Caco-2 (cell line): ENCODE results near the gene MAP3K13. TPM values are rescaled to one million over a fixed set of nuclear protein-coding genes. Genes with fewer than 3 reads are reported as not detected.

ENCODE experiments used
- BruUV-seq: library from RNA; stranded (reverse); fragments of 400-500 nt; replicated peaks from 2 replicates; lab custom pipeline; 2021; lab: Mats Ljungman, UMichigan
- CTCF ChIA-PET: fragments of 300-600 bp; sonication (Branson Sonifier 250); formaldehyde crosslinking; loops from one replicate; lab custom pipeline; 2022; ENCODE audit warnings: antibody characterized with exemption; lab: Charles Lee
- POLR2A ChIA-PET: fragments of 300-600 bp; sonication (Branson Sonifier 250); formaldehyde crosslinking; loops from one replicate; lab custom pipeline; 2022; ENCODE audit warnings: antibody characterized with exemption; lab: Charles Lee
- DNase-seq, 2 experiments: peaks; one replicate each; pipeline versions ENCODE4 v3.0.0 to v3.0.0-alpha.2; 2020 to 2022
- H3K27me3 ChIP-seq: replicated peaks from 2 replicates; pipeline ENCODE4 v1.6.0; 2011; ENCODE audit warnings: low read length; ENCODE audit not compliant: control insufficient read depth, insufficient read depth
- H3K36me3 ChIP-seq: 2 replicates; pipeline ENCODE4 v1.5.1; 2011; ENCODE audit warnings: low read length; ENCODE audit not compliant: control insufficient read depth, insufficient read depth
- H3K4me1 ChIP-seq: fragments of 250-450 bp; sonication (Bioruptor Pico); 2 replicates; pipeline ENCODE4 v1.5.1; 2020; ENCODE audit warnings: mild to moderate bottlenecking
- H3K4me3 ChIP-seq: 2 replicates; pipeline ENCODE4 v1.5.1; 2011; ENCODE audit warnings: low read depth, mild to moderate bottlenecking, control low read depth, low read length
- H3K9me3 ChIP-seq: fragments of 250-450 bp; sonication (Bioruptor Pico); 2 replicates; pipeline ENCODE4 v1.5.1; 2020; ENCODE audit warnings: mild to moderate bottlenecking, moderate library complexity
- H3K27ac Mint-ChIP-seq: one replicate; pipeline ENCODE4 v1.8.0; 2022; ENCODE audit warnings: mixed read lengths; ENCODE audit not compliant: unreplicated experiment
- H3K27me3 Mint-ChIP-seq: one replicate; pipeline ENCODE4 v1.8.0; 2022; ENCODE audit warnings: mixed read lengths; ENCODE audit not compliant: insufficient read depth, unreplicated experiment
- H3K36me3 Mint-ChIP-seq: one replicate; pipeline ENCODE4 v1.8.0; 2022; ENCODE audit warnings: mild to moderate bottlenecking, mixed read lengths; ENCODE audit not compliant: insufficient read depth, unreplicated experiment
- H3K4me1 Mint-ChIP-seq: one replicate; pipeline ENCODE4 v1.8.0; 2022; ENCODE audit warnings: low read depth, mixed read lengths; ENCODE audit not compliant: unreplicated experiment
- H3K4me3 Mint-ChIP-seq: one replicate; pipeline ENCODE4 v1.8.0; 2022; ENCODE audit warnings: mild to moderate bottlenecking, moderate library complexity, mixed read lengths; ENCODE audit not compliant: unreplicated experiment
- H3K9me3 Mint-ChIP-seq: one replicate; pipeline ENCODE4 v1.8.0; 2022; ENCODE audit warnings: mixed read lengths; ENCODE audit not compliant: unreplicated experiment
- intact Hi-C: fragments of 100-400 bp; cut with micrococcal nuclease; formaldehyde crosslinking; loops from one replicate; pipeline ENCODE4 v1.10.0; 2022; ENCODE audit not compliant: unreplicated experiment
- total RNA-seq: library from RNA; stranded (reverse); gene quantifications from 2 replicates; pipeline ENCODE4 v1.2.3, GENCODE V29; 2022
- TF ChIP-seq, protein P1 (sequence below), 2 experiments: fragments of 200-600 bp in 1 of 2; IDR thresholded peaks; 1 replicate in 1 of 2; 2 replicates in 1 of 2; pipeline versions ENCODE4 v1.5.1 to v1.8.0; 2011 to 2022; ENCODE audit warnings: antibody characterized with exemption in 1 of 2, control low read depth in 1 of 2, inconsistent platforms in 1 of 2, low read depth in 1 of 2, low read length in 1 of 2, mild to moderate bottlenecking in 1 of 2, moderate library complexity in 1 of 2; ENCODE audit not compliant: insufficient read depth in 1 of 2, severe bottlenecking in 1 of 2, unreplicated experiment in 1 of 2

Gene MAP3K13
- total RNA-seq, 1 experiment from 2014 or later: 20.1 TPM

DNA sequence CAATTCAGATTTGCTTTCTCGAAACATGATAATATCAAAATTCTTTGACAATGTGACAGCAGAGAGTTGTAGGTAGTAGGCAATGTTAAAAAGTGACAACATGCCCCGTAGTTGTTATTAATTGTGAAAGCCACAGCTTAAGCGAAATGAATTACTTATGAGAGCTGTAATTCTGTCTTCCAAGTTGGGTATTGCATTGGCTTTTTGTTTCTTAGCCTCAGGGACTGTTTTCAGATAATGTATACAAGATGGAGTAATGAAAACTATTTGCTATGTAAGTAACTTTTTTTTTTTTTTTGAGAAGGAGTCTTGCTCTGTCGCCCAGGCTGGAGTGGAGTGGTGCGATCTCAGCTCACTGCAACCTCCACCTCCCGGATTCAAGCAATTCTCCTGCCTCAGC, 43.1 kb upstream of the MAP3K13 start:
- Mint-ChIP-seq H3K36me3 (no peaks in the 10 kb centered on the region), H3K4me3 (no peak overlapping the region), H3K27ac (no peak overlapping the region), H3K27me3 (no peaks in the 10 kb centered on the region), H3K4me1 (peaks cover 15% of the 10 kb centered on the region), H3K9me3 (no peaks in the 10 kb centered on the region)
- CTCF ChIA-PET: no interaction called here
- Histone ChIP-seq H3K27me3 (no peaks in the 10 kb centered on the region), H3K4me3 (no peak overlapping the region), H3K36me3 (no peaks in the 10 kb centered on the region), H3K9me3 (no peaks in the 10 kb centered on the region), H3K4me1 (peaks cover 27% of the 10 kb centered on the region)
- DNase-seq: no peak
- TF ChIP-seq, protein P1, sequence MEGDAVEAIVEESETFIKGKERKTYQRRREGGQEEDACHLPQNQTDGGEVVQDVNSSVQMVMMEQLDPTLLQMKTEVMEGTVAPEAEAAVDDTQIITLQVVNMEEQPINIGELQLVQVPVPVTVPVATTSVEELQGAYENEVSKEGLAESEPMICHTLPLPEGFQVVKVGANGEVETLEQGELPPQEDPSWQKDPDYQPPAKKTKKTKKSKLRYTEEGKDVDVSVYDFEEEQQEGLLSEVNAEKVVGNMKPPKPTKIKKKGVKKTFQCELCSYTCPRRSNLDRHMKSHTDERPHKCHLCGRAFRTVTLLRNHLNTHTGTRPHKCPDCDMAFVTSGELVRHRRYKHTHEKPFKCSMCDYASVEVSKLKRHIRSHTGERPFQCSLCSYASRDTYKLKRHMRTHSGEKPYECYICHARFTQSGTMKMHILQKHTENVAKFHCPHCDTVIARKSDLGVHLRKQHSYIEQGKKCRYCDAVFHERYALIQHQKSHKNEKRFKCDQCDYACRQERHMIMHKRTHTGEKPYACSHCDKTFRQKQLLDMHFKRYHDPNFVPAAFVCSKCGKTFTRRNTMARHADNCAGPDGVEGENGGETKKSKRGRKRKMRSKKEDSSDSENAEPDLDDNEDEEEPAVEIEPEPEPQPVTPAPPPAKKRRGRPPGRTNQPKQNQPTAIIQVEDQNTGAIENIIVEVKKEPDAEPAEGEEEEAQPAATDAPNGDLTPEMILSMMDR (IDR thresholded peaks at IDR 0.05; ENCODE audit: insufficient read depth in 1 of 2, low read depth in 1 of 2, low read length in 1 of 2, severe bottlenecking in 1 of 2, unreplicated experiment in 1 of 2): no peak
- intact Hi-C loops: no loop called here
- BruUV-seq: no TSS peak
- POLR2A ChIA-PET: no interaction called here

DNA sequence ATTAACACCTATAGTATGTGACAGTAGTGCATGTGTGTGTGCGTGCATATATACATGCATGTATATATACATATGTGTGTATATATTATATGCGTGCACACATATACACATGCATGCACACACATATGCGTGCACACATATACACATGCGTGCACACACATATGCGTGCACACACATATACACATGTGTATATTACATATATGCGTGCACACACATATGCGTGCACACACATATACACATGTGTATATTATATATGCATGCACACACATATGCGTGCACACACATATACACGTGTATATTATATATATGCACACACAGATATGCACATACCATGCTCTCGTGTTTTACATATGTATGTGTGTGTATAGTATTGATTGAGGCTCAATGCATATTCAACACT, 42.0 kb upstream of the MAP3K13 start:
- intact Hi-C loops: no loop called here
- H3K27ac Mint-ChIP-seq: no peak overlapping the region
- no peaks in the 10 kb centered on the region for H3K36me3 Mint-ChIP-seq
- H3K27me3 Mint-ChIP-seq: no peaks in the 10 kb centered on the region
- no peak overlapping the region for H3K4me3 Mint-ChIP-seq
- H3K27me3 ChIP-seq: no peaks in the 10 kb centered on the region
- no peak for DNase-seq
- ChIA-PET POLR2A (no interaction called here), CTCF (no interaction called here)
- H3K36me3 ChIP-seq: no peaks in the 10 kb centered on the region
- H3K4me1 Mint-ChIP-seq: peaks cover 15% of the 10 kb centered on the region
- no TSS peak for BruUV-seq
- H3K4me3 ChIP-seq: no peak overlapping the region
- no peaks in the 10 kb centered on the region for H3K9me3 Mint-ChIP-seq
- TF ChIP-seq, protein P1 (IDR thresholded peaks at IDR 0.05; ENCODE audit: insufficient read depth in 1 of 2, low read depth in 1 of 2, low read length in 1 of 2, severe bottlenecking in 1 of 2, unreplicated experiment in 1 of 2): no peak
- H3K9me3 ChIP-seq: no peaks in the 10 kb centered on the region
- peaks cover 27% of the 10 kb centered on the region for H3K4me1 ChIP-seq

DNA sequence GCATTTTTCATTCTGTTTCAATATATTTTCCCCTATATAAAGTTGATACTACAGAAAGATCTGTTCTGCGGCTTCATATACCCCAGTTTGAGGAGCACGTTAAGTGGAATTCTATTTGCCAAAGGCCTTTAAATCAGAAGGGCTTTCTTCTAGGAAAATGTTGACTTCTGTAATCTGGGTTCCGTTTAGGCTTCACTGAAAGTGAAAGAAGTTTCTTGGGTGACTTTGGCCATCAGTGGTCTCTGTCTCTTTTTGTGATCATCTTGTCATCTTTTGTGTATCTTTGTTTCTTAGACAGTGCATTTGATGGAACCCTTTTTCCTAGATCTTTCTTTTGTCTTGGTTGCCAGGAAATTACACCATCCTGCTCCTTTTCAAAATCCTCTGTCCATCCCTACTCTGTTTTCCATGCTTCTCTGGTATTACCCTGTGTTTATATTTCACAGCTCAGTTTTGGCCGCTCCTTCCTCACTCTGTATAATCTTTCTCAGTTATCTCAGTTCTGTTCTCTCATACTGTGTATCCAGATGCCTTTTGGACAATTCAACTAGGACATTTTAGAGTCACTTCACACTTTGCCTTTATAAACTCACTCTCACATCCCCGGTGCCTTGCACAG, 40.7 kb upstream of the MAP3K13 start:
- POLR2A ChIA-PET: no interaction called here

More for the DNA sequence above, 40.7 kb upstream of the MAP3K13 start:
- TF ChIP-seq, protein P1 (IDR thresholded peaks at IDR 0.05; ENCODE audit: insufficient read depth in 1 of 2, low read depth in 1 of 2, low read length in 1 of 2, severe bottlenecking in 1 of 2, unreplicated experiment in 1 of 2): no peak
- no peak overlapping the region for H3K4me3 ChIP-seq
- no peak for DNase-seq
- Mint-ChIP-seq H3K9me3 (no peaks in the 10 kb centered on the region), H3K27me3 (no peaks in the 10 kb centered on the region), H3K27ac (no peak overlapping the region), H3K4me3 (no peak overlapping the region), H3K36me3 (no peaks in the 10 kb centered on the region), H3K4me1 (peaks cover 9% of the 10 kb centered on the region)
- intact Hi-C loops: no loop called here
- peaks cover 21% of the 10 kb centered on the region for H3K4me1 ChIP-seq
- CTCF ChIA-PET: no interaction called here
- H3K27me3 ChIP-seq: no peaks in the 10 kb centered on the region
- no peaks in the 10 kb centered on the region for H3K9me3 ChIP-seq
- H3K36me3 ChIP-seq: no peaks in the 10 kb centered on the region
- BruUV-seq: no TSS peak
